Vagina (tissue), 2 donors: ENCODE results near the gene PPP2R3B. TPM values are rescaled to one million over a fixed set of nuclear protein-coding genes. Genes with fewer than 3 reads are reported as not detected.

Experiments
- DNase-seq, 2 donors: peaks; one replicate each; pipeline ENCODE4 v3.0.0-alpha.2; 2017; ENCODE audit errors: extremely low spot score in 2 of 2
- H3K27ac ChIP-seq: fragments of 200-600 bp; sonication (generic); one replicate; pipeline ENCODE4 v1.5.1; 2019
- H3K27me3 ChIP-seq: fragments of 200-600 bp; sonication (generic); one replicate; pipeline ENCODE4 v1.5.1; 2019
- H3K36me3 ChIP-seq, 2 donors: fragments of 200-600 bp; sonication (generic); one replicate each; pipeline ENCODE4 v1.5.1; 2017 to 2019
- H3K4me1 ChIP-seq: fragments of 200-600 bp; sonication (generic); one replicate; pipeline ENCODE4 v1.5.1; 2019
- H3K4me3 ChIP-seq, 2 donors: fragments of 200-600 bp; sonication (generic); 1 replicate in 1 of 2; 2 replicates in 1 of 2; pipeline ENCODE4 v1.5.1; 2016 to 2019
- H3K9me3 ChIP-seq: fragments of 200-600 bp; sonication (generic); one replicate; pipeline ENCODE4 v1.5.1; 2019
- POLR2A ChIP-seq, 2 donors: fragments of 450-650 bp; IDR thresholded peaks; one replicate each; pipeline ENCODE4 v1.6.1; 2017; ENCODE audit warnings: antibody characterized with exemption in 2 of 2, mild to moderate bottlenecking in 2 of 2, moderate library complexity in 2 of 2
- POLR2AphosphoS5 ChIP-seq, 2 donors: sonication (generic); formaldehyde crosslinking; IDR thresholded peaks; one replicate each; pipeline ENCODE4 v1.9.0; 2017; ENCODE audit warnings: antibody characterized with exemption in 2 of 2, mild to moderate bottlenecking in 2 of 2, low read depth in 1 of 2; ENCODE audit not compliant: insufficient read depth in 1 of 2
- intact Hi-C: fragments of 100-400 bp; cut with DNase I; formaldehyde crosslinking; loops from one replicate; pipeline ENCODE4 v1.15.1; 2023
- total RNA-seq: library from RNA; depleted of rRNA; stranded (reverse); fragments of >200 nt; gene quantifications from one replicate; pipeline ENCODE4 v1.2.3, GENCODE V29; 2016
- TF ChIP-seq, protein P1 (sequence below), 3 experiments: fragments of 450-650 bp in 2 of 3; fragments of 200-600 bp in 1 of 3; sonication (generic) in 1 of 3; IDR thresholded peaks; one replicate each; pipeline ENCODE4 v1.5.1; 2017 to 2019; ENCODE audit warnings: antibody characterized with exemption in 3 of 3, mild to moderate bottlenecking in 2 of 3, moderate library complexity in 2 of 3

PPP2R3B gene
- total RNA-seq, 1 donor from 2014 or later = 28.5 TPM

DNA sequence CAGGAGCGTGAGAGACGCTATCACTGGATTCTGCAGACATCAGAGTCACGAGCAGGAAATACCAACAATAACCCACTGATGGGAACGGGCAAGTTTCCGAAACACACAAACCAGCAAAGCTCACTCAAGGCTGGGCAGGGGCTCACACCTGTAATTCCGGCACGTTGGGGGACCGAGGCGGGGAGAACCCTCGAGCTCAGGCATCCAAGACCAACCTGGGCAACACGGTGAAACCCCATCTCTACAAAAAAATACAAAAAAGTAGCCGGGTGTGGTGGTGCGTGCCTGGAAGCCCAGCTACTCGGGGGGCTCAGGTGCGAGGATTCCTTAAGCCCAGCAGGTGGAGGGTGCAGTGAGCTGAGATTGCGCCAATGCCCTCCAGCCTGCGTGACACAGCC, 51.0 kb downstream of the PPP2R3B start:
- Histone ChIP-seq H3K4me1 (peaks cover 12% of the 10 kb centered on the region), H3K9me3 (no peaks in the 10 kb centered on the region), H3K27ac (no peak overlapping the region), H3K4me3 (no peak overlapping the region), H3K36me3 (peaks cover 0 to 13% of the 10 kb centered on the region in 2 donors), H3K27me3 (no peaks in the 10 kb centered on the region)
- TF ChIP-seq, protein P1, sequence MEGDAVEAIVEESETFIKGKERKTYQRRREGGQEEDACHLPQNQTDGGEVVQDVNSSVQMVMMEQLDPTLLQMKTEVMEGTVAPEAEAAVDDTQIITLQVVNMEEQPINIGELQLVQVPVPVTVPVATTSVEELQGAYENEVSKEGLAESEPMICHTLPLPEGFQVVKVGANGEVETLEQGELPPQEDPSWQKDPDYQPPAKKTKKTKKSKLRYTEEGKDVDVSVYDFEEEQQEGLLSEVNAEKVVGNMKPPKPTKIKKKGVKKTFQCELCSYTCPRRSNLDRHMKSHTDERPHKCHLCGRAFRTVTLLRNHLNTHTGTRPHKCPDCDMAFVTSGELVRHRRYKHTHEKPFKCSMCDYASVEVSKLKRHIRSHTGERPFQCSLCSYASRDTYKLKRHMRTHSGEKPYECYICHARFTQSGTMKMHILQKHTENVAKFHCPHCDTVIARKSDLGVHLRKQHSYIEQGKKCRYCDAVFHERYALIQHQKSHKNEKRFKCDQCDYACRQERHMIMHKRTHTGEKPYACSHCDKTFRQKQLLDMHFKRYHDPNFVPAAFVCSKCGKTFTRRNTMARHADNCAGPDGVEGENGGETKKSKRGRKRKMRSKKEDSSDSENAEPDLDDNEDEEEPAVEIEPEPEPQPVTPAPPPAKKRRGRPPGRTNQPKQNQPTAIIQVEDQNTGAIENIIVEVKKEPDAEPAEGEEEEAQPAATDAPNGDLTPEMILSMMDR (IDR thresholded peaks at IDR 0.05) = no peak
- no peak for TF ChIP-seq POLR2A (IDR thresholded peaks at IDR 0.05)
- intact Hi-C loops = loop anchor here (10.0 kb wide), 1 partner anchor 1089 kb away; no protein-coding TSS in a partner anchor
- no peak for DNase-seq

DNA sequence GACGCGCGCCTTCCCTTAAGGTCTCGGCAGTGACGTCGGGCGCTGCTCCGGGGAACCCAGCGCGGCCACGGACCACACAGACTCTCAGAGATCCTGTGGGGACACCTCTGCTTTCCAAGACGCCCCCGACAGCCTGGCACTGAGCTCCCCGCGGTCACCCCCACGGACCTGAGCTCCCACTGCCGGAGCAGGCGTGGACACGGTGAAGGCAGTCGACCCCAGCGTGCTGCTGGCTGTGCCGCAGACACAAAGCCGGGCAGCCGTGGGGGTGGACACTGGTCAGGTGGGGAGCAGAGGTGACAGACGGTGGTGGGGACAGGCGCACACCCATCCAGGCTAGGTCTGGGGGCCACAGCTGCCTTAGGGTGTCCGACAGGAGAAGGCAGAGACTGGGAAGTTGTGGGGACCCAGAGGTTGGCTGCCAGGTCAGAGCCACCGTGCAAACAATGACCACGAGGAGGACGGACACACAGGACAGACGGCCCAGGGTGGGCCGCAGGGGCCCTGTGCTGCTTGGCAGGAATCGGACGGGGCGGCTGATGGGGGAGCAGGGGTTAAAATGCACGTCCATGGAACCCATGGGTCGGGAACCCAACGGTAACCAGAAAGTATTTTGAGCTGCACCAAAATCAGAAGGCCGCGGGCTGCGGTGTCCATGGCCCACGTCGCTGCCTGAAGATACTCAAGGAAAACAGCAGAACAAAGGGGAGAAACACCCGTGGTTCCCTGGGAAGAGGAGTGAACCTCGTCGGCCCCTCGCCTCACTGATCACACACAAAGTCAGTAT, 51.5 kb downstream of the PPP2R3B start:
- Histone ChIP-seq H3K27ac (no peak overlapping the region), H3K9me3 (no peaks in the 10 kb centered on the region), H3K4me3 (no peak overlapping the region), H3K27me3 (no peaks in the 10 kb centered on the region), H3K4me1 (peaks cover 13% of the 10 kb centered on the region), H3K36me3 (peaks cover 0 to 13% of the 10 kb centered on the region in 2 donors)
- DNase-seq = no peak
- no peak for TF ChIP-seq POLR2A (IDR thresholded peaks at IDR 0.05)
- TF ChIP-seq POLR2AphosphoS5 (IDR thresholded peaks at IDR 0.05; ENCODE audit: insufficient read depth in 1 of 2, low read depth in 1 of 2) = no peak
- TF ChIP-seq, protein P1 (IDR thresholded peaks at IDR 0.05) = no peak
- intact Hi-C loops = loop anchor here (10.0 kb wide), 1 partner anchor 1090 kb away; no protein-coding TSS in a partner anchor

- no peak for DNase-seq
- TF ChIP-seq POLR2AphosphoS5 (IDR thresholded peaks at IDR 0.05; ENCODE audit: insufficient read depth in 1 of 2, low read depth in 1 of 2) = no peak
- no peak for TF ChIP-seq POLR2A (IDR thresholded peaks at IDR 0.05)
- TF ChIP-seq, protein P1 (IDR thresholded peaks at IDR 0.05) = no peak
These were observed 52.3 kb downstream of the PPP2R3B start for GRCh38 chrX:334331-334891.

GRCh38 chrX:333611-334311, 52.9 kb downstream of the PPP2R3B start:
- Histone ChIP-seq H3K9me3 (no peaks in the 10 kb centered on the region), H3K4me3 (no peak overlapping the region), H3K27me3 (no peaks in the 10 kb centered on the region), H3K27ac (no peak overlapping the region), H3K4me1 (peaks cover 13% of the 10 kb centered on the region), H3K36me3 (peaks cover 0 to 13% of the 10 kb centered on the region in 2 donors)
- intact Hi-C loops = loop anchor here (10.0 kb wide), 1 partner anchor 1091 kb away; no protein-coding TSS in a partner anchor
- TF ChIP-seq POLR2A (IDR thresholded peaks at IDR 0.05) (no peak), POLR2AphosphoS5 (IDR thresholded peaks at IDR 0.05; ENCODE audit: insufficient read depth in 1 of 2, low read depth in 1 of 2) (no peak)
- TF ChIP-seq, protein P1 (IDR thresholded peaks at IDR 0.05) = no peak
- no peak for DNase-seq

More at GRCh38 chrX:334331-334891, 52.3 kb downstream of the PPP2R3B start:
- no peak overlapping the region for H3K27ac ChIP-seq
- H3K9me3 ChIP-seq = no peaks in the 10 kb centered on the region
- peaks cover 0 to 13% of the 10 kb centered on the region in 2 donors for H3K36me3 ChIP-seq
- peaks cover 13% of the 10 kb centered on the region for H3K4me1 ChIP-seq
- intact Hi-C loops = loop anchor here (10.0 kb wide), 1 partner anchor 1090 kb away; no protein-coding TSS in a partner anchor
- no peak overlapping the region for H3K4me3 ChIP-seq
- H3K27me3 ChIP-seq = no peaks in the 10 kb centered on the region
